ENCODE measurements around the gene ABLIM1.

Gene ABLIM1

DNA sequence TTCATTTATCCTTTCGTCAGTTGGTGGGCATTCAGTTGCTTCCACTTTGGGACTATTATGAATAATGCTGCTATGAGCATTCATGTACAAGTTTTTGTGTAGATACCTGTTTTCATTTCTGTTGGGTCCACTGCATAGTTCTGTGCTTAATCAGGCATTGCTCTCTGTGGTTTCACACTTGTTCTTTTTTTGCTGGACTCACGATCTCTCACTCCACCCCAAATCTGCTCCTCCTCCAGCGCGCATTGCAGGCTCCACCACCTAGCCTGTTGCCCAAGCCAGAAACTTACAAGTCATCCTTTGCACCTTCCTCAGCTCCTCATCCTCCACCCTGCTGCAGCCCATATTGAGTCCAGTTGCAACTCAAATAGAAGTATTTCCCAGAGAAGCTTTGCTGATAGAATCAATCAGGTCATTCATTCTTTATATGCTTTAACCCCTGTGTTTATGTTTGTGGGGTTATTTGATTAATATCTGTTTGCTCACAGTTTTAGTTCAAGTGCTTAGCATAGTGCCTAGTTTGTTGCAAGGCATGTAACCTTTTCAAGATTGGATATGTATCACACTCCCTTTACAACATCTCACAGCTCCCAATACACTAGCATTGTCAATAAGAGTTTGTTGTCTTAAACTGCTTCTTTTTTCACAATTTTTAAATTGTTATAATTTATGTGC is 237.1 kb downstream of the ABLIM1 start:
- H3K36me3 ChIP-seq: no peaks in the 10 kb centered on the region
- no peaks in the 10 kb centered on the region for H3K27me3 ChIP-seq
- no peaks in the 10 kb centered on the region for H3K9me3 ChIP-seq
- no peak overlapping the region for H3K27ac ChIP-seq
- H3K4me1 ChIP-seq: no peaks in the 10 kb centered on the region
- intact Hi-C loops (cut with DNase I; ENCODE audit: low total_unique reads): no loop called here
- TF ChIP-seq CTCF (IDR thresholded peaks at IDR 0.05): no peak
- no peak overlapping the region for H3K4me3 ChIP-seq
- DNase-seq: no peak

GRCh38 chr10:114418109-114418508 is 240.0 kb downstream of the ABLIM1 start:
- TF ChIP-seq CTCF (IDR thresholded peaks at IDR 0.05): no peak
- H3K36me3 ChIP-seq: no peaks in the 10 kb centered on the region
- DNase-seq: no peak
- H3K27ac ChIP-seq: no peak overlapping the region
- H3K4me1 ChIP-seq: peaks cover 0 to 6% (median 5%) of the 10 kb centered on the region in 4 donors
- no peaks in the 10 kb centered on the region for H3K9me3 ChIP-seq
- H3K27me3 ChIP-seq: no peaks in the 10 kb centered on the region
- no peak overlapping the region for H3K4me3 ChIP-seq
- intact Hi-C loops (cut with DNase I; ENCODE audit: low total_unique reads): no loop called here

- DNase-seq: peak in 1 of 2 donors; percentile 77
- no peak for TF ChIP-seq CTCF (IDR thresholded peaks at IDR 0.05)
- peaks cover 0 to 15% (median 12%) of the 10 kb centered on the region in 4 donors for H3K4me1 ChIP-seq
- no peaks in the 10 kb centered on the region for H3K9me3 ChIP-seq
- no peaks in the 10 kb centered on the region for H3K27me3 ChIP-seq
- no peaks in the 10 kb centered on the region for H3K36me3 ChIP-seq
- H3K27ac ChIP-seq: peak overlapping the region in 1 of 2 donors; percentile 28
- no peak overlapping the region for H3K4me3 ChIP-seq
- intact Hi-C loops (cut with DNase I; ENCODE audit: low total_unique reads): no loop called here
Measured at GRCh38 chr10:114412907-114413797, 244.9 kb downstream of the ABLIM1 start.

GRCh38 chr10:114408968-114409444 is 249.1 kb downstream of the ABLIM1 start:
- Histone ChIP-seq H3K4me1 (peaks cover 0 to 25% (median 21%) of the 10 kb centered on the region in 4 donors), H3K9me3 (no peaks in the 10 kb centered on the region), H3K4me3 (no peak overlapping the region), H3K27me3 (peaks cover 0 to 9% of the 10 kb centered on the region in 2 donors), H3K36me3 (no peaks in the 10 kb centered on the region), H3K27ac (no peak overlapping the region)
- no peak for TF ChIP-seq CTCF (IDR thresholded peaks at IDR 0.05)
- intact Hi-C loops (cut with DNase I; ENCODE audit: low total_unique reads): no loop called here
- DNase-seq: no peak

DNA sequence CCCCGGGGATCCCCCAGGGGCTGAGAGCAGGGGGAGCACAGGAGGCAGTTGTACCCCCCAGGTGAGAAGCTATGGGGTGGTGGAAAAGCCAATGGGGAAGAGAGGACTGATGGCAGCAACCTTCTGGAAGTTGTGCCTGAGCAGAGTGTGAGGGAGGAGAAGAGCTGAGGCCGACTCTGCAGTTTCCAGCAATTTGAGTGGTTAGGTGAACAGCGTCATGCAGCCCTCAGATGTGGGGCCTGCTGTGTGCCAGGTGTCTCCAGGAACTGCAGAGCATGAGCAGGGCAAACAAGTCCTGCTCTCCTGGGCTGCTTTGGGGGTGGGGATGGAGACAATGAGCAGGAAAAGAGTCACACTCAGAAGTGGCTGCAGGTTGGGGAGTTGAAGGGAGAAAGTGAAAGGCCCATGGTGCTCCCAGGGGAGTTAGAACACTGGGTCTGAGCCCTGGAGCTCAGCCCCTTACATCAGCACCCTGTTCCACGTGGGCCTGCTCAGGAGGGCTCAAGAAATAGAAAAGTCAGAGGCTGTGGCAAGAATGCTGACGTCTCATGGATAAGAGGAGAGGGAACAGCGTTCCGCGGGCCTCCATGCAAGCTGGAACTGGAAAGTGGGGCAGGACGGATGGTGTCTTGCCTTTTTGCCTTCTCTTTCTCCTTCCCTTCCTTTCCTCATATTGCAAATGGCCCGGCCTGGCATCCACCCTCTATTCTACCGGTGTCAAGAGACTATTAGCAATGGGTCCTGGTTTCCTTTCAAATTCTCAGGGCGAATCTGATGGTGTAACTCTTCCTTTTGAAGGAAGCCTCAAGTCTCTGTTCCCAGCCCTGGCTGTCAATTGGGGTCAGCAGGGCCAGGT is 249.7 kb downstream of the ABLIM1 start:
- intact Hi-C loops (cut with DNase I; ENCODE audit: low total_unique reads): no loop called here
- Histone ChIP-seq H3K9me3 (no peaks in the 10 kb centered on the region), H3K4me3 (no peak overlapping the region), H3K27me3 (peaks cover 0 to 14% of the 10 kb centered on the region in 2 donors), H3K27ac (no peak overlapping the region), H3K36me3 (no peaks in the 10 kb centered on the region), H3K4me1 (peaks cover 0 to 28% (median 24%) of the 10 kb centered on the region in 4 donors)
- DNase-seq: no peak
- TF ChIP-seq CTCF (IDR thresholded peaks at IDR 0.05): no peak

Measured in tibial artery (tissue), 4 donors.